ENCODE results near the gene DIP2B.

The DIP2B gene

GRCh38 chr12:50574601-50575348, 70.0 kb downstream of the DIP2B start:
- no peak for DNase-seq (ENCODE audit: low read depth in 2 of 2)

DNA sequence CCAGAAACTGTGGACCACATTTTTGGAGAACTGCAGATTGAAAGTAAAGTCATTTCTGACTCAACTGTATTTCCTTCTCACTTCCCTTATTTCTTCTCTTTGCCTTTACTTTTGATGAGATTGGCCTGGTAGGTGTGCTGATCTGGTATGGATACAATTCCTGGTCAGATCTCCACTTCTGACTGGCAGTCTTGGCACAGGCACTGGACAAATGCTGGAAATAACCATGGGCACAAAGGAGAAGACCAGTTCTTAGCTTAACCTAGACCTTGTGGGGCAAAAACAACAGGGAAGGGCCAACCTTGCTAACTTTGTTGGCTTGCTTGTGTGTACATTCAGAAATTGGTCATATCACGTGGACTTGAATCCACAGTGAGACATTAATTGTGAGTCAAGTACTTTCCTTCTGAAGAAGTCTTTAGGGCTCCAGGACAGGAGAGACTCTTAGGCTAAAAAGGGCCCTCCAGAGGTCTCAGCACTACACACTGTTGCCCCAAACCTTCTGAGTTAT, 75.0 kb downstream of the DIP2B start:
- DNase-seq (ENCODE audit: low read depth in 2 of 2) = no peak

DNA sequence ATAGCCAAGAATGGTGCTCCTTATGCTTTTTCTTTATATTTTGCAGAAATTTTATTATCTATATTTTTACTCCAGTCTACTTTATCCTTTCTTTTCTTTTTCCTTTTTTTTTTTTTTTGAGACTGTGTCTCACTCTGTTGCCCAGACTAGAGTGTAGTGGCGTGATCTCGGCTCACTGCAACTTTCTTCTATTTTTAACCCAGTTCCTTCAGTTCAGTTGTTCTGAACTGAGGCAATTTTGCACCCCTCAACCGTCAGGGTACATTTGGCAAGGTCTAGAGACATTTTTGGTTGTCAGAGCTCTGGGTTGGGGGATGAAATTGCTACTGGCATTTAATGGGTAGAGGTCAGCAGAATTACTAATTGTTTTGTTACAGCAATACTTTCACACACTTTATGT, 75.7 kb downstream of the DIP2B start:
- no peak for DNase-seq (ENCODE audit: low read depth in 2 of 2)

DNA sequence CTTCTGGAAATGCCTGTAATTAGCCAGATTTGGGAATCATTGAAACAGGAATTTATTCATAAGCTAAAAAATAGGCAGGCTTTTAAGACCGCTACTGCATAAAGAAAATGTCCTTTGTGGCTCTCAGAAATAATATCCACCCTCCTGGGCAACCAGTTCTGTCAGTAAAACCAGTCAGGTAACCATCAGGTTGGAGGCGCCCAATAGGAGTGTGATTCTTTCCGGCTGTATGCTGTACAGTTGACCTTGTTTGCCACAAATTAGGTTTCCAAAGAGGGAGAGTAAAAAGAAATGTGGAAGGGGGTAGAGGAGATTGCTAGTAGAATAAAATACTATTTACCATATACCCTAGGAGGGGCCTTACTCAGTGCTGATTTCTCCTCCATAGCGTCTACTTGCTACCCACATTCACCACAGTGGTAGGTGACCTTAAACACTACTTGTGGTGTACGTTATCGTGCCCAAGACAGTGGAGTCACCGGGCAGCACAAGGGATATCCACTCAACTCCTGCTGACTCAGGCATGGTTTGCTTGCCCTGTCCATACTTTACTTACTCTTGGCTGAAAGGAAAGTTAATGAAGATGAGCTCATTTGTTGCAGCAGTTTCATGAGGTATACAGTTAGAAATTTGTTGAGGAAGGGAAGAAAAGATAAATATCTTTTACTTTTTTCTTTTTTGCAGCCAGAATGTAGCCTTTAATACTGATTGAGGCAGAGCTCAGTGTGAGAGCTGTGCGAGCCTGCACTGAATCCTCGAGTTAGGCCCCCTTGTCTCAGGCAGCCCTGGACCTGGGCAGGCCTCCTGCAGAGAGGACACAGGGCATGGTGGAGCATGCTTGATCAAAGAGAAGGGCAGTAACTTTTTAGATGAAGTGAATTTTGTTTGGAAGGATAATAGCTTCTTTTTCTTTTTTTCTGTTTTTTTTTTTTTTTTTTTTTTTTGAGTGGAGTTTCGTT, 76.7 kb downstream of the DIP2B start:
- no peak for DNase-seq (ENCODE audit: low read depth in 2 of 2)

- DNase-seq (ENCODE audit: low read depth in 2 of 2) = no peak
These were observed 79.3 kb downstream of the DIP2B start for GRCh38 chr12:50584135-50584534.

DNA sequence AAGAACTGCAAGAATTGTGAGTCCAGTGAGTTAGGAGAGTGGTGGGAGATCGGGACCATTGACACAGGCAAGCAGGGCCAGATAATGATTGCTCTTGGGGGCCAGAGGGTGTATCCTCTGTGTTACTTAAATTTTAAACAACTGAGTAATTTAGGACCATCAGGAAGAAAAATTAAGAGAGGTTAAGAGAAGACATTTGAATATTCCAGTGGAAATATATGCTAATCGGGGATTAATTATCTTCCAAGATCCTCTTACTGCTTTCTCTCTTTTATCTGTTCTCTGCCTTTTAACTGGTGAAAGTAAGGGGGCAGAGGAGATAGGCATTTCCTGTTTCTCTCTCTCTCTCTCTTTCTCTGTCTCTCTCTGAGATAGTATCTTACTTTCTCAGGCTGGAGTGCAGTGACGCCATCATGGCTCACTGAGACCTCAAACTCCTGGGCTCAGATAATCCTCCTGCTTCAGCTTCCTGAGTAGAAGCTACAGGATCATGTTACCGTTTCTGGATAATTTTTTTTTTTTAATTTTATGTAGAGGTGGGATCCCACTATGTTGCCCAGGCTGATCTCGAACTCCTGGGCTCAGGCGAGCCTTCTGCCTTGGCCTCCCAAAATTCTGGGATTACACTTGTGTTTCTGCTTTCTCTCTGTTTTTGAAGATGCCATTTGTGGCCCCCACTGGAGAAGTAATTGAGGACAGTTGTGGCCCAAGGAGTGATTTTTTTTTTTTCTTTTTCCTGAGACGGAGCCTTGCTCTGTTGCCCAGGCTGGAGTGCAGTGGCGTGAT, 85.1 kb downstream of the DIP2B start:
- no peak for DNase-seq (ENCODE audit: low read depth in 2 of 2)

GRCh38 chr12:50590869-50591268, 86.1 kb downstream of the DIP2B start:
- no peak for DNase-seq (ENCODE audit: low read depth in 2 of 2)

GRCh38 chr12:50595667-50596066, 90.9 kb downstream of the DIP2B start:
- DNase-seq (ENCODE audit: low read depth in 2 of 2) = no peak

DNA sequence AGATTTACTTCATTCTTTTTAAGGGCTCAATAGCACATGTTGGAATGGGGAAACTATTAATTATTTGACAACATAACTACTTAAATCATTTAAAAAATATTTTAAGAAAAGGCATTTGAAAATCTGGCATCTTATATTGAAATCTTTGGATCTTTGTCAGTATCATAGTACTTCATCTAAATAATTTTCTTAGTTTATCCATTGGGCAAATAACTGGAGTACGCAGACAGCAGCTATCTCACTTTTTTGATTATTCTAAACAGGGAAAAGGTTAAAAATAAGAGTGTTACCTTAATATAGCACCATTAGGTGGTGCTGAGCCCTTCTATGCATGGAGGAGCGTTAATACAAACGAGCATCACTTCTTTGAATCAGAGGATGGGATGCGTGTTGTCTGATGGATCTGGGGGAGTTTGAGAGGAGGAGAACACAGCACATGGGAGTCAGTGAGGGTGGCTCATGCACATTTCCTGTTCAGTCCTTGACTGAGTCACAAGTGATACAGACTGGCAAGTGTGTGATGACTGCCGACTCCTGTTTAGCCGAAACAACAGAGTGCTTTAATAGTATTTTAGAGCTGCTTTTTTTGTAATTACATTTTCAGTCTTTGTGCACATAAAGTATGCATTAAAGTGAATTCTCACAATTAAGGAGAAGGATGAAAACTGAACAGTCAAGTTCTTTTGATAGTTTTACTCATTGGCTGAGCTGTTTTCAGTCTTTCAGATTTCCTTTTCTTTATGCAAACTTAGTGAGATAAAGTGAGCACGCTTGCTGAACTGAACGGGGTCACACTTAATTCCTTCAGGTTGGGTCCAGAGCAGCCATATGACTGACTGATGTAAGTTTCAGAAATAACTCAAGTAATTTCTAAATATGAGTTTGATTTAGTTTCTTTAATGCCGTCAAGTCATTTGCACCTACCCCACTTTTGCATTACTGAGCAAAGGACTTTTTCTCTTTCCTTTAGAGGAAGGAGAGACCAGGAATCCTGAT, 92.7 kb downstream of the DIP2B start:
- peak; percentile 1 to 19 for DNase-seq (ENCODE audit: low read depth in 2 of 2)

- no peak for DNase-seq (ENCODE audit: low read depth in 2 of 2)
These were observed 93.6 kb downstream of the DIP2B start for GRCh38 chr12:50598321-50598862.

DNA sequence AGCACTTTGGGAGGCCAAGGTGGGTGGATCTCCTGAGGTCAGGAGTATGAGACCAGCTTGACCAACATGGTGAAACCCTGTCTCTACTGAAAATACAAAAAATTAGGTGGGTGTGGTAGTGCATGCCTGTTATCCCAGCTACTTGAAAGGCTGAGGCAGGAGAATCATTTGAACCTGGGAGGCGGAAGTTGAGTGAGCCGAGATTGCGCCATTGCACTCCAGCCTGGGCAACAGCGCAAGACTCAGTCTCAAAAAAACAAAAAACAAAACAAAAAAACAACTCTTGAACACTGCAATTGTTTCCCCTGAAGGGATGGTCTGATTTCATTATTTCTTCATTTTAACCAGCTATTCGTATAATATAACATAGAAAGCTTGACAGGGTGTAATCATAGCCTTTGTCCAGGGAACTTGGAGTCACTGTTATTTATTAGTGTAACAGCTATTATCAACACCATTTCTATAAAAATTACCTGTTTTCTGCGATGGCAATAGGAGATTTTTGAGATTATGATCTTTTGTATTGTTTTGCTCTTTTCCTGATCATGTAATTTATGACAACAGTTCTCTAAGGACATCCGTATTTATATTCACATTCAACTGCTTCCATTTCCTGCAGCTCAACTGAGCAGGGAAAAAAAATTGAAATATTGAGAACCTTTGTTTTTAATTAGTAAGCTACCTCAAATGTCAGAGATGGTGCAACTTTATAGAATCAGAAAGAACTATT, 94.7 kb downstream of the DIP2B start:
- DNase-seq (ENCODE audit: low read depth in 2 of 2) = no peak

GRCh38 chr12:50600364-50600763, 95.6 kb downstream of the DIP2B start:
- DNase-seq (ENCODE audit: low read depth in 2 of 2) = no peak

- DNase-seq (ENCODE audit: low read depth in 2 of 2) = no peak
These were observed 99.2 kb downstream of the DIP2B start for GRCh38 chr12:50603817-50604639.

DNA sequence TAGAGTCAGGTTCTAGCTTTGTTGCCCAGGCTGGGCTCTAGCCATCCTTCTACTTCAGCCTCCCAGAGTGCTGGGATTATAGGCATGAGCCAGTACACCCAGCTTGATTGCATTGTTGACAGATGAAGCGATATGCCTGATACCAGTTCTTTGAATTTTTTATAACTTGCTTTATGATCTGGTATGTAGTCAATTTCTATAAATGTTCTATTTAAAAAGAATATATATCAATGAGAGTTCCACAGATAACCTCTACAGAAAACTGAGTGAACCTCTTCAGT, 99.8 kb downstream of the DIP2B start:
- DNase-seq (ENCODE audit: low read depth in 2 of 2) = no peak

DNA sequence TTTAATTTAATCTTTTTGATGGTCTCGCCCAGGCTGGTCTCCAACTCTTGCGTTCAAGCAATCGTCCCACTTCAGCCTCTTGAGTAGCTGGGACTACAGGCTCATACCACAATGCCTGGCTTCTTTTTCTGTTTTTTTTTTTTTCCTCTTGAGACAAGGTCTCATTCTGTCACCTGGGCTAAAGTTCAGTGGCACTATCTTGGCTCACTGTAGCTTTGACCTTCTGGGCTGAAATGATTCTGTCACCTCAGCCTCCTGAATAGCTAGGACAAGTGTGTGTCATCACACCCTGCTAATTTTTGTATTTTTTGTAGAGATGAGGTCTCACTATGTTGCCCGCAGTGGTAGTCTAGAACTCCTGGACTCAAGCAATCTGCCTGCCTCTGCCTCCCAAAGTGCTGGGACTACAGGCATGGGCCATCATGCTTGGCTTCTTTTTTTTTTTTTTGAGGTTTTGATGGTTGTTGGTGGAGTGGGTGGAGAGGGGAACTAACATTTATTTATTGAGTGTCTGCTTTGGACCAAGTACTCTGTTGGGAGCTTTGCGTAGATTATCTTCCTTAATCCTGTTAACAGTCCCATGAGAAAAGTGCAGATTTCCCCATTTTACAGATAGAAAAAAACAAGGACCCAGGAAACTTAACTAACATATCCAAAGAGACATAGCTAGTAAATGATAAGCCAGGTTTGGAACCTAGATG, 102.0 kb downstream of the DIP2B start:
- no peak for DNase-seq (ENCODE audit: low read depth in 2 of 2)

GRCh38 chr12:50609292-50609874, 104.6 kb downstream of the DIP2B start:
- DNase-seq (ENCODE audit: low read depth in 2 of 2) = no peak

- DNase-seq (ENCODE audit: low read depth in 2 of 2) = no peak
These were observed 105.4 kb downstream of the DIP2B start for GRCh38 chr12:50610171-50610570.

Data from stimulated activated CD4-positive, alpha-beta T cell treated with anti-CD3 and anti-CD28 coated beads, Interleukin-1b, Interleukin-23, amount 100 ng/mL, for 1 hour (primary cell).